ENCODE results near the gene P4HA3. TPM values are rescaled to one million over a fixed set of nuclear protein-coding genes. Genes with fewer than 3 reads are reported as not detected.

P4HA3 gene
- total RNA-seq (2022; extraction: Qiagen RNA extraction; ENCODE audit: low read depth): 29.6 to 51.0 TPM (median 40.7 TPM) in 5 replicates

DNA sequence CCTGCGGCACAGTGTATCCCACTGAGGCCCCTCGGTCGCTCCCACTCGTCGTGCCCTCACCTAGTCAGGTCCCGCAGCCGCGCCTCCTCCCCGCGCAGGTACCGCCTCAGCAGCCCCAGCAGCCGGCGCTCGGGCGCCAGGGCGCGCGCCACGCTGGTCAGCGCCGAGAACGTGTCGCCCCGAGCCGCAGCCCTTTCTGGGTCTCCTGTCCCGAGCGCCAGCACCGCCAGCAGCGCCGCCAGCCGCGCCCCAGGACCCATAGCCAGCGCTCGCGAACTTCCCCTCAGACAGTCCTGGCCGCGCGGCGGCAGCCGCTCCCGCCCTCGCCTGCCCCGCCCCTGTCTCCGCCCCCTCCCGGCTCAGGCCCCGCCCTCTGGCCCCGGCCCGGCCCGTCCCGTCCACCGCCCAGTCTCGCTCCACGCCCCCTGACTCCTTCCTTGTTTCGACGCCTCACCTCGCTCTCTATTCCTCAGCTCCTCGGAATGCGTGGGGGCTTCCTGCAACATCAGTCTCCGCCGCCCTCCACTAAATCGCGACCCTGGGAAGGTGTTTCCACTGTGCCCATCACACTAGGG lies at the start of gene P4HA3:
TSS of gene P4HA3 (minus strand) at position 289 of the 575 bp plus-strand sequence. CDS start at position 260, 29 bp downstream.

Other genes starting within 250 kb of the P4HA3 start
- 16.8 to 19.1 TPM (median 17.2 TPM) in 5 replicates for gene C2CD3, start 140.6 kb downstream of the P4HA3 start, total RNA-seq (2022; extraction: Qiagen RNA extraction; ENCODE audit: low read depth)
- 49.2 to 59.6 TPM (median 58.7 TPM) in 5 replicates for gene PPME1, start 140.4 kb downstream of the P4HA3 start, total RNA-seq (2022; extraction: Qiagen RNA extraction; ENCODE audit: low read depth)
- 7.8 to 13.6 TPM (median 13.0 TPM) in 5 replicates for gene PGM2L1, start 86.8 kb upstream of the P4HA3 start, total RNA-seq (2022; extraction: Qiagen RNA extraction; ENCODE audit: low read depth)
- 0.05 to 0.07 TPM in 2 of 5 replicates, not detected in the others for gene KCNE3, start 155.9 kb upstream of the P4HA3 start, total RNA-seq (2022; extraction: Qiagen RNA extraction; ENCODE audit: low read depth)
- gene LIPT2, start 182.1 kb upstream of the P4HA3 start, total RNA-seq (2022; extraction: Qiagen RNA extraction; ENCODE audit: low read depth): 1.3 to 3.6 TPM (median 2.6 TPM) in 5 replicates